Activated CD8-positive, alpha-beta memory T cell treated with anti-CD3 and anti-CD28 coated beads for 24 hours (primary cell): Measurements from ENCODE around the gene IPO13.

Source experiments
- DNase-seq: peaks from one replicate; pipeline ENCODE4 v3.0.0-alpha.2; 2020

Gene IPO13

GRCh38 chr1:43952731-43953346 is 6.1 kb downstream of the IPO13 start:
- DNase-seq, result no peak

GRCh38 chr1:43953361-43953760 is 6.6 kb downstream of the IPO13 start:
- no peak for DNase-seq

- DNase-seq, result no peak
Measured at GRCh38 chr1:43954036-43954435, 7.3 kb downstream of the IPO13 start.

- no peak for DNase-seq
Measured at GRCh38 chr1:43956234-43956633, 9.5 kb downstream of the IPO13 start.

GRCh38 chr1:43957407-43958040 is 10.8 kb downstream of the IPO13 start:
- no peak for DNase-seq

- DNase-seq, result no peak
Measured at GRCh38 chr1:43958351-43959255, 11.9 kb downstream of the IPO13 start.

GRCh38 chr1:43960798-43961197 is 14.0 kb downstream of the IPO13 start:
- DNase-seq, result no peak

- no peak for DNase-seq
Measured at GRCh38 chr1:43961692-43962091, 14.9 kb downstream of the IPO13 start.

GRCh38 chr1:43962324-43962723 is 15.6 kb downstream of the IPO13 start:
- DNase-seq, result no peak

- DNase-seq, result no peak
Measured at GRCh38 chr1:43963006-43963405, 16.3 kb downstream of the IPO13 start.

- DNase-seq, result no peak
Measured at GRCh38 chr1:43963890-43964289, 17.1 kb downstream of the IPO13 start.

- DNase-seq, result no peak
Measured at GRCh38 chr1:43965316-43965715, 18.6 kb downstream of the IPO13 start.

- no peak for DNase-seq
Measured at GRCh38 chr1:43968348-43968948, 21.7 kb downstream of the IPO13 start.

GRCh38 chr1:43969416-43969745 is 22.6 kb downstream of the IPO13 start:
- no peak for DNase-seq

- peak; percentile 95 for DNase-seq
Measured at GRCh38 chr1:43969746-43970466, 23.2 kb downstream of the IPO13 start, which contains the start of gene DPH2. Gene DPH2 (plus strand): TSS chr1:43970010. CDS start chr1:43970176, 166 bp downstream.

GRCh38 chr1:43970502-43970901 is 23.8 kb downstream of the IPO13 start:
- DNase-seq, result no peak

GRCh38 chr1:43970911-43971310 is 24.2 kb downstream of the IPO13 start:
- no peak for DNase-seq

GRCh38 chr1:43971336-43971980 is 24.7 kb downstream of the IPO13 start:
- DNase-seq, result no peak

- no peak for DNase-seq
Measured at GRCh38 chr1:43973981-43974442, 27.3 kb downstream of the IPO13 start.

GRCh38 chr1:43974443-43975248 is 27.9 kb downstream of the IPO13 start, which contains the start of gene ATP6V0B:
Gene ATP6V0B (plus strand): TSS chr1:43974960. CDS start chr1:43975041, 81 bp downstream.
- peak; percentile 98 for DNase-seq
